ENCODE results near the gene NOX5. TPM values are rescaled to one million over a fixed set of nuclear protein-coding genes. Genes with fewer than 3 reads are reported as not detected.

Gene NOX5
- polyA plus RNA-seq, 2 of the 4 experiments (the other 2 are of a cell fraction), result 0.19 to 0.22 TPM

- TF ChIP-seq E2F6 (IDR thresholded peaks at IDR 0.05; ENCODE audit: borderline replicate concordance, low read depth), result no peak
- no peak for TF ChIP-seq POLR2A (IDR thresholded peaks at IDR 0.05; ENCODE audit: low read length)
- no peak for TF ChIP-seq RARB (CRISPR knock-in tag; IDR thresholded peaks at IDR 0.05)
- TF ChIP-seq, protein P1, sequence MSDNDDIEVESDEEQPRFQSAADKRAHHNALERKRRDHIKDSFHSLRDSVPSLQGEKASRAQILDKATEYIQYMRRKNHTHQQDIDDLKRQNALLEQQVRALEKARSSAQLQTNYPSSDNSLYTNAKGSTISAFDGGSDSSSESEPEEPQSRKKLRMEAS (IDR thresholded peaks at IDR 0.05), result no peak
- no peak for TF ChIP-seq ELK1 (IDR thresholded peaks at IDR 0.05; ENCODE audit: low read depth, low read length)
Observed at GRCh38 chr15:69060744-69061143, 46.2 kb downstream of the NOX5 start (continued).

GRCh38 chr15:69061414-69061842, 46.9 kb downstream of the NOX5 start:
- Histone ChIP-seq H3K9me3 (no peaks in the 10 kb centered on the region), H3K27ac (peak overlapping the region in 1 of 2 experiments; percentile 10; a peak in 1 of 6 replicates), H3K4me3 (no peak overlapping the region), H3K4me2 (no peak overlapping the region), H3K4me1 (peaks cover 33% of the 10 kb centered on the region)
- no peak for TF ChIP-seq POLR2AphosphoS2 (conservative IDR thresholded peaks at IDR 0.05; ENCODE audit: low read length)
- no peak for TF ChIP-seq ELK1 (IDR thresholded peaks at IDR 0.05; ENCODE audit: low read depth, low read length)
- no peak for TF ChIP-seq ZSCAN20 (CRISPR knock-in tag; IDR thresholded peaks at IDR 0.05)
- TF ChIP-seq RFX5 (IDR thresholded peaks at IDR 0.05), result no peak
- TF ChIP-seq JUN (IDR thresholded peaks at IDR 0.05), result no peak
- TF ChIP-seq HOXA7 (CRISPR knock-in tag; IDR thresholded peaks at IDR 0.05), result no peak
- TF ChIP-seq BHLHE40 (IDR thresholded peaks at IDR 0.05; ENCODE audit: low read depth, low read length), result no peak
- no peak for TF ChIP-seq E2F6 (IDR thresholded peaks at IDR 0.05; ENCODE audit: borderline replicate concordance, low read depth)
- TF ChIP-seq ATOH8 (CRISPR knock-in tag; IDR thresholded peaks at IDR 0.05; ENCODE audit: low read depth), result no peak
- no peak for TF ChIP-seq GATA3 (IDR thresholded peaks at IDR 0.05; ENCODE audit: borderline replicate concordance)
- no peak for TF ChIP-seq POLR2A (IDR thresholded peaks at IDR 0.05; ENCODE audit: low read length)
- no peak for TF ChIP-seq TFCP2L1 (CRISPR knock-in tag; IDR thresholded peaks at IDR 0.05)
- no peak for TF ChIP-seq CHD4 (IDR thresholded peaks at IDR 0.05; ENCODE audit: borderline replicate concordance)
- TF ChIP-seq HES2 (IDR thresholded peaks at IDR 0.05), result no peak
- ATAC-seq, result no peak
- ChIA-PET POLR2A (no interaction called here), CTCF (interaction anchor here (0.9 to 3.0 kb wide), 8 partner anchors 11 to 349 kb away, joined by 3 to 16 read pairs (median 6); no protein-coding TSS in a partner anchor)
- no peak for DNase-seq (ENCODE audit: low read depth in 1 of 2, low spot score in 1 of 2)
- no peak for FAIRE-seq

- ChIA-PET POLR2A (no interaction called here), CTCF (no interaction called here)
- Histone ChIP-seq H3K9me3 (0 out of 3 replicates have a peak, but pooled peaks cover 3% of the 10 kb centered on the region), H3K4me3 (no peak overlapping the region), H3K4me1 (peaks cover 30% of the 10 kb centered on the region), H3K4me2 (no peak overlapping the region), H3K27ac (no peak overlapping the region)
- DNase-seq (ENCODE audit: low read depth in 1 of 2, low spot score in 1 of 2) (no peak), ATAC-seq (no peak), FAIRE-seq (no peak)
- TF ChIP-seq MAZ (IDR thresholded peaks at IDR 0.05; ENCODE audit: borderline replicate concordance, low read depth, low read length) (no peak), ATOH8 (CRISPR knock-in tag; IDR thresholded peaks at IDR 0.05; ENCODE audit: low read depth) (no peak), ELK1 (IDR thresholded peaks at IDR 0.05; ENCODE audit: low read depth, low read length) (no peak), BHLHE40 (IDR thresholded peaks at IDR 0.05; ENCODE audit: low read depth, low read length) (no peak), RFX5 (IDR thresholded peaks at IDR 0.05) (no peak), ZNF302 (CRISPR knock-in tag; IDR thresholded peaks at IDR 0.05) (no peak)
- 77% methylated on average over 3 of the region's 3 CpGs for WGBS (ENCODE audit: missing lambda C conversion rate)
Observed at GRCh38 chr15:69064649-69065048, 50.2 kb downstream of the NOX5 start.

Measured in A549 (cell line).